GM12874 (cell line): ENCODE data around the gene KIZ.

Experiments
- TF ChIP-seq, protein P1 (sequence below): IDR thresholded peaks from 2 replicates; pipeline ENCODE4 v1.5.1; 2011; ENCODE audit warnings: low read depth, mild to moderate bottlenecking, control low read depth, low read length, moderate library complexity; ENCODE audit not compliant: insufficient read depth

Gene KIZ

DNA sequence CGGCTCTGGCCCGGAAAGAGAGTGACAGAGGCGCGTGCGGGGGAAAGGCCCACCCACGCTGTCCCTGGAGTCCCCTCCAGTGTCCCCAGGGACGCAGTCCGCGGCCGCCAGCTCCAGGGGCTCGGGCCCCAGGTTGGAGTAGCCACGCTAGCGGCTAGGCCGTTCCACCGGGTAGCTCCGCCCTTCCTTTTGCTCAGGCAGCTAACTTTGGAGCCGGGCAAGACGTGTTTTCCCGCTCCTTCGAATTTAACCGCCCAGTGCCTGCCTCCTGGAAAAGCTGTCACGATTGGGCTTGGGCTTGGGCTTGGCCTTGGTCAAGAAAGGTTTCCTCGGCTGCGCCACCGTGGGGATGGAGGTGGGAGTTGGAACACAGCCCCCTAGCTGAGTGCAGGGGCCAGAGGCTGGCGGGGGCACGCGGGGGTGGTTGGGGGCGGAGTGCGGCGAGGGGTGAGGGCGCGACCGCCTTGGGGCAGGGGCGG lies 24.4 kb upstream of the KIZ start:
- TF ChIP-seq, protein P1, sequence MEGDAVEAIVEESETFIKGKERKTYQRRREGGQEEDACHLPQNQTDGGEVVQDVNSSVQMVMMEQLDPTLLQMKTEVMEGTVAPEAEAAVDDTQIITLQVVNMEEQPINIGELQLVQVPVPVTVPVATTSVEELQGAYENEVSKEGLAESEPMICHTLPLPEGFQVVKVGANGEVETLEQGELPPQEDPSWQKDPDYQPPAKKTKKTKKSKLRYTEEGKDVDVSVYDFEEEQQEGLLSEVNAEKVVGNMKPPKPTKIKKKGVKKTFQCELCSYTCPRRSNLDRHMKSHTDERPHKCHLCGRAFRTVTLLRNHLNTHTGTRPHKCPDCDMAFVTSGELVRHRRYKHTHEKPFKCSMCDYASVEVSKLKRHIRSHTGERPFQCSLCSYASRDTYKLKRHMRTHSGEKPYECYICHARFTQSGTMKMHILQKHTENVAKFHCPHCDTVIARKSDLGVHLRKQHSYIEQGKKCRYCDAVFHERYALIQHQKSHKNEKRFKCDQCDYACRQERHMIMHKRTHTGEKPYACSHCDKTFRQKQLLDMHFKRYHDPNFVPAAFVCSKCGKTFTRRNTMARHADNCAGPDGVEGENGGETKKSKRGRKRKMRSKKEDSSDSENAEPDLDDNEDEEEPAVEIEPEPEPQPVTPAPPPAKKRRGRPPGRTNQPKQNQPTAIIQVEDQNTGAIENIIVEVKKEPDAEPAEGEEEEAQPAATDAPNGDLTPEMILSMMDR = no peak

DNA sequence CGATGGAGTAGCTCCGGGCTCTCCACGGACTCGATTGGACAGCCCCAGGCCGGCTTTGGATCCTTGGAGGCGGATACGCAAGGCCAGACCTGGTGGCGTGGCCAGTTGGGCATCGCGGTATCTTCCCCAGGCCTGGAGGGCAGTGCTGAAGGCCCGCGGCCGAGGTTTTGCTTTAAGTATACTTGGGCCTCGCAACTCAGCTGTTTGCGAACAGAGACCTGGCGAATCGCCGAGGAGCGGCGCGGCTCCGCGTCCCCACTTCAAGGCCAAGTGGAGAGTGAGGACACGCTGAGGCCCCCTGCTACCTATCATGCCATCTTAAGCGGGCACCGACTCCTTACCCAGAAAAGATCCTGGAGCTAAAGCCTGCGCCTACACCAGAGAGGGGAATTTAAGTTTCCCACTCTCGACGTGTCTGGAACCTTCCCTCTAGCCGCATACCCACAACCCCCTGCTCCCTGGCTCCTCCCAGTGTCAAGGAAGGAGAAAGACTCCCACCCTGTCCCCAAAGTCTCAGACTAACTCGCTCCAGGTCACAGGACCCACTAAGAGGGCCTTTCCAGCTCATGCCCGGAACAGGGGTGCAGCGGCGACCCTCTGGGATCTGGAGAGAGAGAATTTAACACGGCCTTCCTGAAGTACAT lies 23.8 kb upstream of the KIZ start:
- TF ChIP-seq, protein P1 = no peak

DNA sequence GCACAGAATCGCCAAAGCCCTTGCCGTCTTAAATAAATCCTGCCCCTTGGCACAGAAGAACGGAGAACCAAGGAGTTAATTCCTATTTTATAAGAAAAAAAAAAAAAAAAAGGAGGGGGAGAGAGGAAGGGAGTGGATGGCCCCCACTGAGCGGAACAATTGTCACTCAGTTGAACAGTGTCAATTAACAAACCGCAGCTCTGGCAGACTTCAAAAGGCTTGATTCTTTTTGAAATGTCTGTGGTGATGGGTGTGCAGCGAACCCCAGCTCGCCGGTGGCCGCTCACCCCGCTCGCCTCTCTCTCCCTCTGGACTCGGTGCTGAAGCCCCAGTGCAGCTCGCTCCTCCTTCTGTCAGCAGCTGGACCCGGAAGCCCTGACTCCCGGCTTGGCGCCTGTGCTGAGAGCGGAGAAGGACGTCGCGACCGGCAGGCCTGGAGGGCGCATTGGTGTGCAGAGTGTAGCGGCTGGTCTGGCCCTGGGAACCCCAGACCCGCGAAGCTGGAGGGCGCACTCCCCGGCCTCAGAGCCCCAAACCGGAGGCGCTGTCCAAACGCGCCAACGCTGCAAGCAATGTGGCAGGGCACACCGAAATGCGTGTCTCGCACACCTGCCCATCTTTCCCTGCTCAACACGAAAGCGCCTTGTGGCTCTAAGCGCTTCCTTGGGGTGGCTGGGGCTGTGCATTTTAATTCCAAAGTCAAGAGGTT lies 23.1 kb upstream of the KIZ start:
- TF ChIP-seq, protein P1 = no peak

DNA sequence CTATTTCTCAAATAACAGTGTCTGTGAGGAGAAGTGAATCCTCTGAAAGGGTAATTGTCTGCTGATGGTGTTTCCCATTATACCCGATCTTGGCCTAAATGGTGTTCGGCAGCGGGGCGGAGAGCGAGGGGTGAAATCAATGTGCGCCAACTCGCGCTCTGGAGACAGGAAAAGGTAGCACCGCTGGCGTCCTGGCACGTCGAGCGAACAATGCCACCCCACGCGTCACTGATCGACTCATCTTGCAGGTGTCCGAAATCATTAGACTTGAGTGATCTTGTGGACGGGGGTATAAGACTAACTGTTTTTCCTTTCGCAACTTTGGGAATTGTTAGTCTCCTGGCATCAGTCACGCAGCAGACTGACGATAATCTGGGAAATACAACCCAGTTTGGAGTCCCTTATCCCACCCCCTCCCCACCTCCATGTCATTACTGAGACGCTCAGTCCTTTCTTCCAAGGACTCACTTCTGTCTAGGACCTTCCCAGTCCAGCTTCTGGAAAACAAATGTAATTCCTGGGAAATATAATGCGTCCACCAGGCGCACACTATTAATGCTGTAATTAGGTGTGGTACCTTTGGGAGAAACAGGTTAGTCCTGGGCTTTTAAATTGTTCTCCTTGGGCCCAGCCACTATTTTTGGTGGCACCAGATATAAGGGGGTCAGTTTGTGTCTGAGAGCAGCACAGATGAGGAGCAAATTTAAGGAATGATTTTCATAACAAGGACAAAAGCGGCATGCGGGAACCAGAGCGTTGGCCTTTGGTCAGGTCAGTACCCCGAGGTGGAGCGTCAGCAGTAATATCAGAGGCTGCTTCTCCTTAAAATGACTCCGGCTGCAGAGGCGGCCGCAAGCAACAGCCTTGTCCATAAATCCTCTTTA lies 22.1 kb upstream of the KIZ start:
- TF ChIP-seq, protein P1 = no peak

- TF ChIP-seq, protein P1 = no peak
These were observed 21.5 kb upstream of the KIZ start for GRCh38 chr20:21104466-21104761.

- TF ChIP-seq, protein P1 = no peak
These were observed 21.0 kb upstream of the KIZ start for GRCh38 chr20:21104921-21105320.
